Gastroesophageal sphincter (tissue), 4 donors: ENCODE data around the gene CDC42. TPM values are rescaled to one million over a fixed set of nuclear protein-coding genes. Genes with fewer than 3 reads are reported as not detected.

Experiments
- ATAC-seq: fragments of 150-250 bp; one replicate; pipeline ENCODE4 v1.9.1; 2016; ENCODE audit warnings: mild to moderate bottlenecking, moderate library complexity
- H3K27ac ChIP-seq, 4 donors: fragments of 200-600 bp; sonication (generic) in 3 of 4; 1 replicate in 3 of 4; 2 replicates in 1 of 4; pipeline ENCODE4 v1.5.1; 2016 to 2019
- H3K27me3 ChIP-seq: fragments of 200-600 bp; sonication (generic); one replicate; pipeline ENCODE4 v1.5.1; 2019
- H3K36me3 ChIP-seq, 2 donors: fragments of 200-600 bp; sonication (generic); one replicate each; pipeline ENCODE4 v1.5.1; 2019; ENCODE audit warnings: control low read depth in 1 of 2
- H3K4me1 ChIP-seq, 3 donors: fragments of 200-600 bp; sonication (generic); 1 replicate in 2 of 3; 2 replicates in 1 of 3; pipeline ENCODE4 v1.5.1; 2016 to 2019; ENCODE audit warnings: control low read depth in 2 of 3
- H3K4me3 ChIP-seq, 2 donors: fragments of 200-600 bp; sonication (generic); one replicate each; pipeline ENCODE4 v1.5.1; 2019; ENCODE audit warnings: mild to moderate bottlenecking in 1 of 2, moderate library complexity in 1 of 2
- H3K9me3 ChIP-seq, 3 donors: fragments of 200-600 bp; sonication (generic); one replicate each; pipeline ENCODE4 v1.5.1; 2017 to 2019; ENCODE audit warnings: control low read depth in 2 of 3
- EP300 ChIP-seq: sonication (generic); formaldehyde crosslinking; IDR thresholded peaks from one replicate; pipeline ENCODE4 v1.6.1; 2017; ENCODE audit warnings: antibody characterized with exemption, mild to moderate bottlenecking
- POLR2A ChIP-seq, 2 donors: fragments of 450-650 bp; IDR thresholded peaks; one replicate each; pipeline ENCODE4 v1.6.1; 2017; ENCODE audit warnings: antibody characterized with exemption in 2 of 2, mild to moderate bottlenecking in 2 of 2, moderate library complexity in 1 of 2
- POLR2AphosphoS5 ChIP-seq: sonication (generic); formaldehyde crosslinking; IDR thresholded peaks from one replicate; pipeline ENCODE4 v1.6.1; 2017; ENCODE audit warnings: antibody characterized with exemption
- WGBS, 2 donors: methylation state at CpG; one replicate each; pipeline ENCODE4 v1.1.5; 2018; ENCODE audit warnings: low coverage in 1 of 2; 5-methylcytosine and 5-hydroxymethylcytosine counted together
- total RNA-seq, 4 donors: library from RNA; depleted of rRNA; stranded (reverse); fragments of >200 nt; gene quantifications; one replicate each; pipeline ENCODE4 v1.1.0, GENCODE V29; 2016
- TF ChIP-seq, protein P1 (sequence below), 4 experiments: fragments of 200-600 bp in 2 of 4; fragments of 450-650 bp in 2 of 4; sonication (generic) in 1 of 4; IDR thresholded peaks; one replicate each; pipeline ENCODE4 v1.5.1; 2017 to 2019; ENCODE audit warnings: antibody characterized with exemption in 4 of 4, mild to moderate bottlenecking in 2 of 4, moderate library complexity in 2 of 4

Gene CDC42
- total RNA-seq, 4 donors from 2014 or later: 190 to 309 (median 205) TPM

DNA sequence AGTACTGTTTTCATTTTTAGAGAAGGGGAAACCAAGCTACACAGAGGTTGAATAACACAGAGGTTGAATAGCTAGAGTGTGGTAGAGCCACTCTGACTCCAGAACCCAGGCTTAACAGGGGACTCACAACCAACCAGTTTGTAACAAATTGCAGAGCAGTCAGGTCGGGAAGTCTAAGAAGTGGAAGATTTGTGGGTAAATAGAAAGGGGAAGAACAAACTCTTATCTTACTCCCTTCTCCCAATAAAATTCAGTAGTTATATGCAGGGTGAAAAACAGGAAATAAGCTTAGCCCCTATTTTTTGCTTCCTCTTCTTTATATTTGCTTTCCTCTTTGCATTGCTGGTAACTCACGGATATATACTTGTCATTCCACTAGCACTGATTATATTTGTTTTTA lies 23.2 kb downstream of the CDC42 start:
- Histone ChIP-seq H3K4me1 (peaks cover 26 to 97% (median 50%) of the 10 kb centered on the region in 3 donors), H3K4me3 (no peak overlapping the region), H3K9me3 (no peaks in the 10 kb centered on the region), H3K36me3 (peaks cover 0 to 18% of the 10 kb centered on the region in 2 donors), H3K27ac (no peak overlapping the region), H3K27me3 (no peaks in the 10 kb centered on the region)
- no peak for ATAC-seq
- TF ChIP-seq POLR2A (IDR thresholded peaks at IDR 0.05): no peak
- no peak for TF ChIP-seq POLR2AphosphoS5
- no peak for TF ChIP-seq EP300
- TF ChIP-seq, protein P1, sequence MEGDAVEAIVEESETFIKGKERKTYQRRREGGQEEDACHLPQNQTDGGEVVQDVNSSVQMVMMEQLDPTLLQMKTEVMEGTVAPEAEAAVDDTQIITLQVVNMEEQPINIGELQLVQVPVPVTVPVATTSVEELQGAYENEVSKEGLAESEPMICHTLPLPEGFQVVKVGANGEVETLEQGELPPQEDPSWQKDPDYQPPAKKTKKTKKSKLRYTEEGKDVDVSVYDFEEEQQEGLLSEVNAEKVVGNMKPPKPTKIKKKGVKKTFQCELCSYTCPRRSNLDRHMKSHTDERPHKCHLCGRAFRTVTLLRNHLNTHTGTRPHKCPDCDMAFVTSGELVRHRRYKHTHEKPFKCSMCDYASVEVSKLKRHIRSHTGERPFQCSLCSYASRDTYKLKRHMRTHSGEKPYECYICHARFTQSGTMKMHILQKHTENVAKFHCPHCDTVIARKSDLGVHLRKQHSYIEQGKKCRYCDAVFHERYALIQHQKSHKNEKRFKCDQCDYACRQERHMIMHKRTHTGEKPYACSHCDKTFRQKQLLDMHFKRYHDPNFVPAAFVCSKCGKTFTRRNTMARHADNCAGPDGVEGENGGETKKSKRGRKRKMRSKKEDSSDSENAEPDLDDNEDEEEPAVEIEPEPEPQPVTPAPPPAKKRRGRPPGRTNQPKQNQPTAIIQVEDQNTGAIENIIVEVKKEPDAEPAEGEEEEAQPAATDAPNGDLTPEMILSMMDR (IDR thresholded peaks at IDR 0.05): no peak
- 22 to 52% methylated on average over 2 of the region's 2 CpGs for WGBS, 2 donors

DNA sequence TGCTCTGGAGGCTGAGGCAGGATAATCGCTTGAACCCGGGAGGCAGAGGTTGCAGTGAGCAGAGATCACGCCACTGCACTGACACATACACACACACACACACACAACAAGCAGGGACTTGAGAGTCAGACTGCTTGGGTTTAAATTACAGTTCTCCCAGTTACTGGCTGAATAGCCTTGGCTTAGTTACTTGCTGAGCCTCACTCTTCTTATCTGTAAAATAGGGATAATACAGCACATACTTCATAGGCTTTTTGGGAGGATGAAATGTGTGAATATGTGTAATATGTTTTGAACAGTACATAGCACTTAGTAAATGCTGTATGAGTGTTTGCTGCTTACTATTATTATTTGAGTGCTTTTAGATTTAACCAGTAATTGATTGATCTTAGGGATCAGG lies 23.8 kb downstream of the CDC42 start:
- no peaks in the 10 kb centered on the region for H3K9me3 ChIP-seq
- H3K4me3 ChIP-seq: no peak overlapping the region
- no peak for TF ChIP-seq EP300
- TF ChIP-seq POLR2AphosphoS5: no peak
- no peak for TF ChIP-seq POLR2A (IDR thresholded peaks at IDR 0.05)
- TF ChIP-seq, protein P1 (IDR thresholded peaks at IDR 0.05): no peak
- no peak overlapping the region for H3K27ac ChIP-seq
- H3K27me3 ChIP-seq: no peaks in the 10 kb centered on the region
- H3K4me1 ChIP-seq: peaks cover 27 to 100% (median 52%) of the 10 kb centered on the region in 3 donors
- peaks cover 0 to 18% of the 10 kb centered on the region in 2 donors for H3K36me3 ChIP-seq
- WGBS, 2 donors: 100% methylated on average over 2 of the region's 3 CpGs; no CpG with 5 or more reads in 1 of the 2 donors
- no peak for ATAC-seq

DNA sequence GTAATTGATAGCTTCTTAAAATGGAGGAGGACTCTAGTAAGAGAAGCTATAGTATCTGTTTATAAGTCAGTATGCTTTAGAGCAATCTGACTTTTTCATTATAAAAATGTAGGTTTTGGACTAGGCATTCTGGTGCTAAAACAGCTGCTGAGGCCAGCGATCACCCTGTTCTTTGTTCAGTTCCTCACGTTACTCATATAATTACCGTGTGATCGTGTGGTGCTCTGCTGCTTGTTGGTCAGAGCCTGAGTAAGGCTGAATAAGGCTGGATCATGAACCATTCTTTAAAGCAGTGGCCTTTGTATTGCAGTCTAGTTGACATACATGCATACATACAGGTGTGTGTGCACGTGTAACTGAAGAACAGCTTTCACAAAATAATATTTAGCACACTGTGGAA lies 25.2 kb downstream of the CDC42 start:
- Histone ChIP-seq H3K9me3 (no peaks in the 10 kb centered on the region), H3K4me3 (no peak overlapping the region), H3K4me1 (peaks cover 28 to 100% (median 52%) of the 10 kb centered on the region in 3 donors), H3K27ac (no peak overlapping the region), H3K27me3 (no peaks in the 10 kb centered on the region), H3K36me3 (peaks cover 0 to 19% of the 10 kb centered on the region in 2 donors)
- TF ChIP-seq POLR2A (IDR thresholded peaks at IDR 0.05): no peak
- ATAC-seq: no peak
- WGBS, 2 donors: 17 to 28% methylated on average over 5 of the region's 5 CpGs

DNA sequence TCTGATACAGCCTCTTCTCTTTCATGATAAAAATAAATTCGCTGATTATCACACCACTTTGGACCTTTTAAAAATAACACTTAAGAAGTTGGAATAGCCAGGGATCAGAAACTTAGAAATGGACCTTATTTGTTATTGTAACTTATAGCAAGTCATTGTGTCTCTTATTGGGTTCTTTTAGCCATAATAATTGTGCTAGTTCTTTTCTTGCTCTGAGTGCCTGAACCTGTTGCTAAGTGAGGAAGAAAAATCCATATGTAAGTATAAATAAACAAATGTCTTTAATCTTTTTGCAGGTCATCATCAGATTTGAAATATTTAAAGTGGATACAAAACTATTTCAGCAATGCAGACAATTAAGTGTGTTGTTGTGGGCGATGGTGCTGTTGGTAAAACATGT lies 25.6 kb downstream of the CDC42 start:
- H3K4me1 ChIP-seq: peaks cover 25 to 100% (median 48%) of the 10 kb centered on the region in 3 donors
- TF ChIP-seq, protein P1 (IDR thresholded peaks at IDR 0.05): no peak
- no peak for TF ChIP-seq EP300
- no peak for TF ChIP-seq POLR2A (IDR thresholded peaks at IDR 0.05)
- no peak for TF ChIP-seq POLR2AphosphoS5
- H3K27me3 ChIP-seq: no peaks in the 10 kb centered on the region
- no peaks in the 10 kb centered on the region for H3K9me3 ChIP-seq
- no peak for ATAC-seq
- H3K4me3 ChIP-seq: no peak overlapping the region
- peaks cover 0 to 23% of the 10 kb centered on the region in 2 donors for H3K36me3 ChIP-seq
- 55 to 57% methylated on average over 2 of the region's 2 CpGs for WGBS, 2 donors
- no peak overlapping the region for H3K27ac ChIP-seq

DNA sequence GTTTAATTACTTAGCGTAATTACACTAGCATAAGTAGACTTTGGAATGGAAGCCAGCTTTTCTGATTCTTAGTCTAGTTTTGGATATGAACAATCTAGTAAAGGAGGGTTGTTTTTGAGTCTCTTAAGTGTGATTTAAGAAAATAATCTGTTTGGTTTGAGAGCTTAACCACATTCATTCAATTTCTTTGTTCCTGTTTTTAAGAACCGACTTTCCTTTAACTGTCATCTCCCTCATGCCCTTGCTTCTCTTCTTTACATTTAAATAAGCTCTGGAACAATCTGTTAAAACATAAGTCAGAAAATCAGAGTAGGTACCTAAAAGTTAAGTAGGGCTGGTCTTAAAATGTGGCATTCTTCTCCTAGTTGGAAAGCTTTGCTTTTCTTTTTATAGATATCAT lies 27.7 kb downstream of the CDC42 start:
- WGBS, 2 donors: 78 to 80% methylated on average over 2 of the region's 2 CpGs
- TF ChIP-seq POLR2A (IDR thresholded peaks at IDR 0.05) (no peak), EP300 (no peak), POLR2AphosphoS5 (no peak)
- TF ChIP-seq, protein P1 (IDR thresholded peaks at IDR 0.05): no peak

More for the DNA sequence above, 27.7 kb downstream of the CDC42 start:
- Histone ChIP-seq H3K27me3 (no peaks in the 10 kb centered on the region), H3K9me3 (no peaks in the 10 kb centered on the region), H3K4me3 (no peak overlapping the region), H3K36me3 (peaks cover 0 to 24% of the 10 kb centered on the region in 2 donors), H3K4me1 (peaks cover 29 to 98% (median 32%) of the 10 kb centered on the region in 3 donors), H3K27ac (no peak overlapping the region)
- ATAC-seq: no peak
